ENCODE results near the gene AP4M1.

Gene AP4M1

DNA sequence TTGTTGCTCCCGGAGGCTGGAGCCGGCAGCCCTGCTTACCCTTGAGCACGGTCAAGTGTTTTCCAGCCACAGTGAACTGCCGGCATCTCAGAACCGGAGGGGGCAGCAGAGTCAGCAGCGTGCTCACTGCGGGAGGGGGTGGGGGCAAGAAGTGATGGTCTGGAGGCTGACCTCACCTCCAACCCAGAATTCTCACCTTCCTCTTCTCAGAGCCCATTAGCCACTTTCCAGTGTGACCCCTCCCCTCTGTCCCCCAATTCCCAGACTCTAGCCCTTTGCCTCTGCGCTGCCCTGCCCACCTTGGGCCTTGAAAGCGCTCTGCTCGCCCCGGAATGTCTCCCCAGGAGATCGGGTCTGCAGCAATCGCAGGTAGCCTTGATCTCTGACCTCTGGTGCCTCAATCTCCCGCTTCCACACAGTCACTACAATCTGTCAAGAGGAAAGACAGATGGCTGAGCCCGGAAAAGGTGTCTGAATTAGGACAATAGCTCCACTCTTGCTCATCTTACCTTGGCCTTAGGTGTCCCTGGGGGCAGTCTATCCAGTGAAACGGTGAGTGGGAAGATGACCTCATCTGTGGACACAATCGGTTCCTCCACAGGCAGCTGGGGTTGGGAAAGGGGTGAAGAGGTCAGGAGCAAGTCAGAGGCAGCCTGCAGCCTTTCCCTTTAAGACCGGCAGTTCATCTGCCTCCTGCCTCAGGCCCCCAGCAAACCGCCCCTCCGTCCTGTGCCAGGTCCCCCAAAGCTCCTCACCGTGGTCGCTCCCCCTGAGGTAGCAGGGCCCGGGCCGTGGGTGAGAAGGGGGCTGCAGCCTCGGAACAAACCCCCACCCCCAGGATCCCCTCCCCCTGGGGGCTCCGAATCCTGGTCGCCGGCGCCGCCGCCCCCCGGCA, 56.1 kb downstream of the AP4M1 start:
- DNase-seq (ENCODE audit: low read depth in 2 of 2): no peak

Data from fibroblast of skin of left quadriceps (primary cell).